Measurements from ENCODE around the gene TMEM121B. TPM values are rescaled to one million over a fixed set of nuclear protein-coding genes. Genes with fewer than 3 reads are reported as not detected.

Gene TMEM121B
- polyA plus RNA-seq, 4 donors = 0.28 to 0.45 (median 0.44) TPM; not detected in 1

- WGBS, 3 donors = 91 to 92% (median 92%) methylated on average over 8 of the region's 8 CpGs
- Histone ChIP-seq H3K4me1 (ENCODE audit: control insufficient read depth in 3 of 3, insufficient read depth in 2 of 3, low read depth in 1 of 3, low read length in 2 of 3) (peaks cover 0 to 5% (median 3%) of the 10 kb centered on the region in 3 donors), H3K9me3 (ENCODE audit: control insufficient read depth in 2 of 2, insufficient read depth in 1 of 2, low read depth in 1 of 2, low read length in 1 of 2) (no peaks in the 10 kb centered on the region), H3K4me3 (ENCODE audit: low read depth in 1 of 3, low read length in 3 of 3) (no peak overlapping the region), H3K27ac (ENCODE audit: low read depth in 1 of 3, low read length in 2 of 3) (no peak overlapping the region), H3K36me3 (ENCODE audit: control insufficient read depth in 3 of 3, insufficient read depth in 2 of 3, low read depth in 1 of 3, low read length in 3 of 3) (peaks cover 10 to 51% (median 18%) of the 10 kb centered on the region in 3 donors), H3K27me3 (ENCODE audit: control insufficient read depth in 3 of 3, insufficient read depth in 3 of 3, low read length in 3 of 3) (no peaks in the 10 kb centered on the region)
- DNase-seq (no peak), FAIRE-seq (no peak)
Observed at GRCh38 chr22:17143826-17144225, 22.7 kb upstream of the TMEM121B start.

DNA sequence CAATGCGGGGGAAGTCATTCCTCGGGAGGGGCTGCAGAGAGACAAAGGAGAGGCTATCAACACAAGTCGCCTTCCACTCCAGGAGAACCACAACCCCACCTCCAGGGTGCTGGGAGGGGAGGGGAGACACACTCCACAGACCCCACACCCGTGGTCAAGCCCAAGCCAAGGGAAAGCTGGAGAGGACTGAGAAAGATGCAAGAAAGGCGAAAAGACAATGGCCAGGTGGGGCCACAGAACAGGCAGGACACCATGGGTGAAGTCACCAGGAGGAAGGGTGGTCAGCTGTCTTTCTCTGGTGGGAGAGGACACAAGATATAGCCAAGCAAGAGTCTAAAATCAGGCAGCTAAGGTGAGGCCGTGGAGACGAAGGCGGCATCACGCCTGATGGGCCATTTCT is 21.9 kb upstream of the TMEM121B start:
- H3K4me3 ChIP-seq (ENCODE audit: low read depth in 1 of 3, low read length in 3 of 3) = no peak overlapping the region
- no peak overlapping the region for H3K27ac ChIP-seq (ENCODE audit: low read depth in 1 of 3, low read length in 2 of 3)
- WGBS, 3 donors = 92 to 93% (median 93%) methylated on average over 9 of the region's 9 CpGs
- peaks cover 17 to 50% (median 18%) of the 10 kb centered on the region in 3 donors for H3K36me3 ChIP-seq (ENCODE audit: control insufficient read depth in 3 of 3, insufficient read depth in 2 of 3, low read depth in 1 of 3, low read length in 3 of 3)
- FAIRE-seq = no peak
- H3K9me3 ChIP-seq (ENCODE audit: control insufficient read depth in 2 of 2, insufficient read depth in 1 of 2, low read depth in 1 of 2, low read length in 1 of 2) = no peaks in the 10 kb centered on the region
- no peak for DNase-seq
- no peaks in the 10 kb centered on the region for H3K4me1 ChIP-seq (ENCODE audit: control insufficient read depth in 3 of 3, insufficient read depth in 2 of 3, low read depth in 1 of 3, low read length in 2 of 3)
- no peaks in the 10 kb centered on the region for H3K27me3 ChIP-seq (ENCODE audit: control insufficient read depth in 3 of 3, insufficient read depth in 3 of 3, low read length in 3 of 3)

- DNase-seq (no peak), FAIRE-seq (no peak)
- H3K27ac ChIP-seq (ENCODE audit: low read depth in 1 of 3, low read length in 2 of 3) = no peak overlapping the region
- H3K4me3 ChIP-seq (ENCODE audit: low read depth in 1 of 3, low read length in 3 of 3) = no peak overlapping the region
- H3K4me1 ChIP-seq (ENCODE audit: control insufficient read depth in 3 of 3, insufficient read depth in 2 of 3, low read depth in 1 of 3, low read length in 2 of 3) = no peaks in the 10 kb centered on the region
- no peaks in the 10 kb centered on the region for H3K9me3 ChIP-seq (ENCODE audit: control insufficient read depth in 2 of 2, insufficient read depth in 1 of 2, low read depth in 1 of 2, low read length in 1 of 2)
- WGBS, 3 donors = 95 to 97% (median 96%) methylated on average over 8 to 9 of the region's 9 CpGs
- peaks cover 18 to 50% (median 28%) of the 10 kb centered on the region in 3 donors for H3K36me3 ChIP-seq (ENCODE audit: control insufficient read depth in 3 of 3, insufficient read depth in 2 of 3, low read depth in 1 of 3, low read length in 3 of 3)
- H3K27me3 ChIP-seq (ENCODE audit: control insufficient read depth in 3 of 3, insufficient read depth in 3 of 3, low read length in 3 of 3) = no peaks in the 10 kb centered on the region
Observed at GRCh38 chr22:17140826-17141766, 19.9 kb upstream of the TMEM121B start.

- Histone ChIP-seq H3K9me3 (ENCODE audit: control insufficient read depth in 2 of 2, insufficient read depth in 1 of 2, low read depth in 1 of 2, low read length in 1 of 2) (no peaks in the 10 kb centered on the region), H3K27ac (ENCODE audit: low read depth in 1 of 3, low read length in 2 of 3) (no peak overlapping the region), H3K4me1 (ENCODE audit: control insufficient read depth in 3 of 3, insufficient read depth in 2 of 3, low read depth in 1 of 3, low read length in 2 of 3) (no peaks in the 10 kb centered on the region), H3K27me3 (ENCODE audit: control insufficient read depth in 3 of 3, insufficient read depth in 3 of 3, low read length in 3 of 3) (no peaks in the 10 kb centered on the region), H3K4me3 (ENCODE audit: low read depth in 1 of 3, low read length in 3 of 3) (no peak overlapping the region), H3K36me3 (ENCODE audit: control insufficient read depth in 3 of 3, insufficient read depth in 2 of 3, low read depth in 1 of 3, low read length in 3 of 3) (peaks cover 18 to 48% (median 28%) of the 10 kb centered on the region in 3 donors)
- DNase-seq = no peak
- no peak for FAIRE-seq
- 87 to 93% (median 89%) methylated on average over 8 of the region's 8 CpGs for WGBS, 3 donors
Observed at GRCh38 chr22:17140022-17140421, 18.9 kb upstream of the TMEM121B start.

DNA sequence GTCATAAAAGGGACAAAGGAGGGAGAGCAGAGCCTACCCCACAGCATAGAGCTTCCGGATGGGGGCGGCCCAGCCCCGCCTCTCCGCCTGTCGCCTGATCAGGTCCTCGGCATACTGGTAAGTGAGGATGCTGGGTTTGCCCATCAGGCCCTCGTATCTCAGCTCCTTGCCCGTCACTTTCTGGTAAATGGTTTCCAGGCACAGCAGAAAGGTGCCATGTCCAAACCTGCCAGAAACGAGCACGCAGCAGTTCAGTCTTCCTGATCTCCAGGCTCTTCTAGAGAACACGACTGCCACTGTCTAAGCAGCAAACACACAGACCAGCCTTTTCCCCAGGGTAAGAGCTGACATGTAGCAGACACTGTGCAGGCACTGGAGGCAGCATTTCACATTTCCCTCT is 17.4 kb upstream of the TMEM121B start:
- DNase-seq (no peak), FAIRE-seq (no peak)
- Histone ChIP-seq H3K27me3 (ENCODE audit: control insufficient read depth in 3 of 3, insufficient read depth in 3 of 3, low read length in 3 of 3) (no peaks in the 10 kb centered on the region), H3K36me3 (ENCODE audit: control insufficient read depth in 3 of 3, insufficient read depth in 2 of 3, low read depth in 1 of 3, low read length in 3 of 3) (peaks cover 15 to 39% (median 28%) of the 10 kb centered on the region in 3 donors), H3K27ac (ENCODE audit: low read depth in 1 of 3, low read length in 2 of 3) (no peak overlapping the region), H3K4me3 (ENCODE audit: low read depth in 1 of 3, low read length in 3 of 3) (no peak overlapping the region), H3K9me3 (ENCODE audit: control insufficient read depth in 2 of 2, insufficient read depth in 1 of 2, low read depth in 1 of 2, low read length in 1 of 2) (no peaks in the 10 kb centered on the region), H3K4me1 (ENCODE audit: control insufficient read depth in 3 of 3, insufficient read depth in 2 of 3, low read depth in 1 of 3, low read length in 2 of 3) (no peaks in the 10 kb centered on the region)
- 89 to 94% (median 93%) methylated on average over 11 of the region's 11 CpGs for WGBS, 3 donors

GRCh38 chr22:17137861-17138425 is 16.8 kb upstream of the TMEM121B start:
- H3K9me3 ChIP-seq (ENCODE audit: control insufficient read depth in 2 of 2, insufficient read depth in 1 of 2, low read depth in 1 of 2, low read length in 1 of 2) = no peaks in the 10 kb centered on the region
- FAIRE-seq (no peak), DNase-seq (no peak)
- no peaks in the 10 kb centered on the region for H3K4me1 ChIP-seq (ENCODE audit: control insufficient read depth in 3 of 3, insufficient read depth in 2 of 3, low read depth in 1 of 3, low read length in 2 of 3)
- no peak overlapping the region for H3K27ac ChIP-seq (ENCODE audit: low read depth in 1 of 3, low read length in 2 of 3)
- WGBS, 3 donors = 89 to 93% (median 90%) methylated on average over 17 of the region's 17 CpGs
- no peaks in the 10 kb centered on the region for H3K27me3 ChIP-seq (ENCODE audit: control insufficient read depth in 3 of 3, insufficient read depth in 3 of 3, low read length in 3 of 3)
- peaks cover 12 to 34% (median 25%) of the 10 kb centered on the region in 3 donors for H3K36me3 ChIP-seq (ENCODE audit: control insufficient read depth in 3 of 3, insufficient read depth in 2 of 3, low read depth in 1 of 3, low read length in 3 of 3)
- no peak overlapping the region for H3K4me3 ChIP-seq (ENCODE audit: low read depth in 1 of 3, low read length in 3 of 3)

- Histone ChIP-seq H3K4me1 (ENCODE audit: control insufficient read depth in 3 of 3, insufficient read depth in 2 of 3, low read depth in 1 of 3, low read length in 2 of 3) (no peaks in the 10 kb centered on the region), H3K27ac (ENCODE audit: low read depth in 1 of 3, low read length in 2 of 3) (no peak overlapping the region), H3K4me3 (ENCODE audit: low read depth in 1 of 3, low read length in 3 of 3) (no peak overlapping the region), H3K36me3 (ENCODE audit: control insufficient read depth in 3 of 3, insufficient read depth in 2 of 3, low read depth in 1 of 3, low read length in 3 of 3) (peaks cover 8 to 31% (median 25%) of the 10 kb centered on the region in 3 donors), H3K9me3 (ENCODE audit: control insufficient read depth in 2 of 2, insufficient read depth in 1 of 2, low read depth in 1 of 2, low read length in 1 of 2) (no peaks in the 10 kb centered on the region), H3K27me3 (ENCODE audit: control insufficient read depth in 3 of 3, insufficient read depth in 3 of 3, low read length in 3 of 3) (no peaks in the 10 kb centered on the region)
- no peak for FAIRE-seq
- DNase-seq = no peak
- 73 to 80% (median 74%) methylated on average over 4 of the region's 4 CpGs for WGBS, 3 donors
Observed at GRCh38 chr22:17137170-17137569, 16.0 kb upstream of the TMEM121B start.

DNA sequence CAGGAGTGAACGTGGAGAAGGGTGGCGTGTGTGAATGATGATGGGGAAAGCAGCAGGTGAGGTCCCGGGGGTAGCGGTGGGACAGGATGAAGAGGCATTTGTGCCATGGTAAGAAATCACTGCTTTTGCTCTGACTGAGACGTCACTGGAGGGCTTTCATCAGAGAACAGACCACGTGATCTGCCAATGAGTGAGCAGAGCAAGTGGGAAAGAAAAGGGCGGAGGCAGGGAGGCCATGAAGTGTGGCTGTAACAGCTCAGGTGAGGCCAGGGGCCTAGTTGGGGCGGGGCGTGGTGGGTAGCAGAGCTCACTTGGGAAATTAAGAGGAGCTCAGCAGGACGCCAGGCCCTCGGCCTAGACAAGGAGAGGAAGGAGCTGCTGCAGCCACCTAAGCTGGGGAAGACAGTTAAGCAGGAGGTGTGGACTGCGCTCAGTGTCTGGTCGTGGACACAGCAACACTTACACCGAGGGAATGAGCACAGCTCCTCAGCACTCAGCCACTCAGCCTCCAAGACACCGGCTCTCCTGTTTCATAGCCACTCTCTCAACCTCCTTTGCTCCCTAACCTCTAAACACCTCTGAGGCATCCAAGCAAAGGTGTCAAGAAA is 14.1 kb upstream of the TMEM121B start:
- no peak for FAIRE-seq

More for the DNA sequence above, 14.1 kb upstream of the TMEM121B start:
- Histone ChIP-seq H3K4me3 (ENCODE audit: low read depth in 1 of 3, low read length in 3 of 3) (no peak overlapping the region), H3K4me1 (ENCODE audit: control insufficient read depth in 3 of 3, insufficient read depth in 2 of 3, low read depth in 1 of 3, low read length in 2 of 3) (no peaks in the 10 kb centered on the region), H3K27me3 (ENCODE audit: control insufficient read depth in 3 of 3, insufficient read depth in 3 of 3, low read length in 3 of 3) (no peaks in the 10 kb centered on the region), H3K9me3 (ENCODE audit: control insufficient read depth in 2 of 2, insufficient read depth in 1 of 2, low read depth in 1 of 2, low read length in 1 of 2) (no peaks in the 10 kb centered on the region), H3K36me3 (ENCODE audit: control insufficient read depth in 3 of 3, insufficient read depth in 2 of 3, low read depth in 1 of 3, low read length in 3 of 3) (peaks cover 0 to 18% (median 17%) of the 10 kb centered on the region in 3 donors), H3K27ac (ENCODE audit: low read depth in 1 of 3, low read length in 2 of 3) (no peak overlapping the region)
- 87 to 93% (median 88%) methylated on average over 15 of the region's 15 CpGs for WGBS, 3 donors
- DNase-seq = no peak

All from small intestine (tissue), 7 donors.